Duodenal mucosa (tissue), 2 donors: ENCODE data around the gene KANSL2.

Source experiments
- H3K27ac ChIP-seq: one replicate; pipeline ENCODE4 v1.7.0; 2013; ENCODE audit warnings: low read depth, low read length
- H3K27me3 ChIP-seq, 2 donors: one replicate each; pipeline ENCODE4 v1.7.0; 2013; ENCODE audit warnings: low read length in 2 of 2, control low read depth in 1 of 2; ENCODE audit not compliant: insufficient read depth in 2 of 2, control insufficient read depth in 1 of 2
- H3K36me3 ChIP-seq, 2 donors: one replicate each; pipeline ENCODE4 v1.7.0; 2013; ENCODE audit warnings: low read length in 2 of 2, control low read depth in 1 of 2; ENCODE audit not compliant: insufficient read depth in 2 of 2, control insufficient read depth in 1 of 2
- H3K4me1 ChIP-seq, 2 donors: one replicate each; pipeline ENCODE4 v1.7.0; 2013; ENCODE audit warnings: low read length in 2 of 2, control low read depth in 1 of 2; ENCODE audit not compliant: insufficient read depth in 2 of 2, control insufficient read depth in 1 of 2
- H3K4me3 ChIP-seq, 2 donors: one replicate each; pipeline ENCODE4 v1.7.0; 2013; ENCODE audit warnings: low read length in 2 of 2, low read depth in 1 of 2
- H3K9ac ChIP-seq, 2 donors: one replicate each; pipeline ENCODE4 v1.7.0; 2013; ENCODE audit warnings: low read length in 2 of 2, low read depth in 1 of 2
- H3K9me3 ChIP-seq, 2 donors: one replicate each; pipeline ENCODE4 v1.7.0; 2013; ENCODE audit warnings: low read length in 2 of 2, control low read depth in 1 of 2; ENCODE audit not compliant: control insufficient read depth in 1 of 2

KANSL2 gene

DNA sequence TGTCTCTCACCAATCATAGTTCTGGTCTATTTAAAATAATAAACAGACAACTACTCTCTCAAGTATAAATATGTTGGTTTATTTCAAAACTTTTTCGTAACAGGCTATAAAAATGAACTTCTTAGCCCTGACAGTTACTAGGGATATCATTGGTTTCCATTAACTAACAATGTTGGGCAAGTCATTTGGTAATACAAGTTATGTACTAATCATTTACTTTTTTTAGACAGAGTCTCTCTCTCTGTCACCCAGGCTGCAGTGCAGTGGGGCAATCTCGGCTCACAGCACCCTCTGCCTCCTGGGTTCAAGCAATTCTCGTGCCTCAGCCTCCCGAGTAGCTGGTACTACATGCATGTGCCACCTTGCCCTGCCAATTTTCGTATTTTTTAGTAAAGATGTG is 14.6 kb upstream of the KANSL2 start:
- Histone ChIP-seq H3K9me3 (no peaks in the 10 kb centered on the region), H3K4me1 (no peaks in the 10 kb centered on the region), H3K27ac (no peak overlapping the region), H3K4me3 (no peak overlapping the region), H3K27me3 (no peaks in the 10 kb centered on the region), H3K9ac (no peak overlapping the region), H3K36me3 (peaks cover 39 to 54% of the 10 kb centered on the region in 2 donors)

DNA sequence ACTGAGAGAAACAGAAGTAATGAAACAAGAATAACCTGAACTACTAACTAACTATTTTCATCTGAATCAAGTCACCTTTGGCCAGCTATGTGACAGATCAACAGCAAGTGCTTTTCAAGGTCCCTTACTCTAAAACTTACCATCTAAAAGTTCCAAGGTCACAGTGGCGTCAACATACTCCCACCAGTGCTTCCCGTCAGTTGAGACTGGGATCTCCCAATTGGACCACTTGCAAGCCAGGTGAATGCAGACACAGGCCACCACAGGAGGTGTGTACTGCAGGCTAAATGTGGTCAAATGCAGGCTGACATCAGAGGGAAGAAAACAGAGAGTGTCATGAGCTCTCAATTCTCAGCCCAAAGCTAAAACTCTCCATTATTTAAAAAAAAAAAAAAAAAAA is 13.8 kb upstream of the KANSL2 start:
- no peak overlapping the region for H3K27ac ChIP-seq
- H3K36me3 ChIP-seq: peaks cover 39 to 61% of the 10 kb centered on the region in 2 donors

DNA sequence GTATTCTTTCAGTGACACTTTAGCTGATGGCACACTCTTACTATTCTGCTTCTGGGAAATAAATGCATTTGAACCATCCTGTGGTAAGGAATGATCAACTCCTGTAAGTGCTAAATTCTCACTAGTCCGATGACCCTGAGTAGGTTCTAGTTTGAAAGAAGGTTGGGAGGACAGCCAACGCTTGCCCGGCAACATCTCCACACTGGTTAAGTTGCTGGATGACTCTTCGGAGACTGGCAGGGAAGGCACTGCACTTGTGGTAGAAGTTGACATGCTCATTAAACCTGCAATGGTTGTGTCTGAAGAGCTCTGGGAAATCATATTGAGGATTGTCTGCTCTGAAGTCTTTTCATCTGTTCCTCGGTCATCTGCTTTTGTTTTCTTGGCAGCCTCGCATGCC is 12.0 kb upstream of the KANSL2 start:
- no peak overlapping the region for H3K4me3 ChIP-seq
- peaks cover 41 to 65% of the 10 kb centered on the region in 2 donors for H3K36me3 ChIP-seq
- H3K27me3 ChIP-seq: no peaks in the 10 kb centered on the region
- H3K4me1 ChIP-seq: no peaks in the 10 kb centered on the region
- no peak overlapping the region for H3K9ac ChIP-seq
- no peak overlapping the region for H3K27ac ChIP-seq
- no peaks in the 10 kb centered on the region for H3K9me3 ChIP-seq

More for the DNA sequence above, 13.8 kb upstream of the KANSL2 start:
- Histone ChIP-seq H3K27me3 (no peaks in the 10 kb centered on the region), H3K4me3 (no peak overlapping the region), H3K9ac (no peak overlapping the region), H3K4me1 (no peaks in the 10 kb centered on the region), H3K9me3 (no peaks in the 10 kb centered on the region)

DNA sequence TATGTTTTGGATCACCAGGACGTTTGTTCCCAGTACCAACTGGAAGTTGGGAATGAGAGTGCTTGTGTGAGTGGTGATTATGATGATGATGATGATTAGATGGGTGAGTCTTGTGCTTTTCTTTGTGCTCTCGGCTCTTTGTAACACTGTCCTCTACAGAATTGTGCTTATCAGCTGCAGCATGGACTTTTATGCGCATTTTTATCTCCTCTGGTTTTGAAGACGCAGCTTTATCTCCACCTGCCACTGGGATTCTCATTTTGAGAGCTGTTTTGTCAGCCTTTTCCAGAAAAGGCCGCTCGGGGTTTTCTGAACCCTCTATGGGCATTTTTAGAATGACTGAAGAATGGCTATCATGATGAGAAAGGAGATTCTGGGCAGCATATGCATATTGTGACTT is 11.5 kb upstream of the KANSL2 start:
- Histone ChIP-seq H3K27me3 (no peaks in the 10 kb centered on the region), H3K4me1 (no peaks in the 10 kb centered on the region), H3K27ac (no peak overlapping the region), H3K36me3 (peaks cover 41 to 70% of the 10 kb centered on the region in 2 donors), H3K9ac (no peak overlapping the region), H3K4me3 (no peak overlapping the region), H3K9me3 (no peaks in the 10 kb centered on the region)

DNA sequence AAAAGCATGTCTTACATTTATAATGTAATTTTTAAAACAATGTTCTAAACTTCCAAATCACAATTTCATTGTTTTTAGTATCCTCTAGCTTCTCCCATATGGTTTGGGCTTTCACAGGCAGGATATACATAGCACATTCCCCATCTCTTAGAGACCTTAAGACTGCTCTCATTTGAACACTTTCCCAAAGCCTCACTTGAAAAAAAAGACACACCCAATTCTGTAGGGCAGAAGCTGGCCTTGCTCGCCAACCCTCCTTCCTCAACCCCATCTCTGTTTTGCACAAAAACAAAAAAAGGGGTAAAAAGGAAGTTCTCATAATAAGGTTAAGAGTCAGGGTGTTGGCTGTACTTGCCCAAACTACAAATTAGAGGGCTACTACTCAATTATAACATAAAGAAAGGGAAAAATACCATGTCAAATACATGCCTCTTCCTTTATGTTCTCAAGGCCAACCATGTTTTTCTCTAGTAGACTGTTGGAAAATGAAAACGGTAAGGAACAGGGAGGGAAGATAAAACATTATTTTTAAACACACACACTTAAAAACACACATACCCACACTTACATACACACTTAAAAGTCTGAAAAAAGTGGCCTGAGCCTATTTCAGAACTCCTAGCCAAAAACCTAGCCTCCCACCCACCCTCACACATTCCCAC is 9.9 kb upstream of the KANSL2 start:
- no peaks in the 10 kb centered on the region for H3K4me1 ChIP-seq
- no peaks in the 10 kb centered on the region for H3K9me3 ChIP-seq
- H3K27me3 ChIP-seq: no peaks in the 10 kb centered on the region
- H3K27ac ChIP-seq: no peak overlapping the region
- no peak overlapping the region for H3K9ac ChIP-seq
- H3K4me3 ChIP-seq: no peak overlapping the region
- H3K36me3 ChIP-seq: peaks cover 42 to 73% of the 10 kb centered on the region in 2 donors

DNA sequence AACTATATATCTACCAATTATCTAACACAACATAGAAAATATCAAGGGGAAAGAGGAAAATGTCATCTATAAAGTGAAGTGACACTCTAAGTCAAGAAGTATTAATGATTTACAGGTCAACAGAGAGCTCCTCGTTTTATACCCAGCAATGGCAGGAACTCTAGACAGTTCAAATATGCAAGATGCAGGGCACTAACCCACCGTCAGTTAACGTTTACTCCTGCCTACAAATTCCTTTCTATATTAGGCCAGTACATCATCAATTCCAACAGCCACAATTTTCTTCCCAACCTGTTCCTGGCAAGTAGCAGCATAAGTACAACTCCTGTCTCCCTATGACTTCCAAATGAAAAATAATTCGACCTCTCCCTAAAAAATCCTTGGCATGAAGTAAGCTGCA is 9.0 kb upstream of the KANSL2 start:
- Histone ChIP-seq H3K36me3 (peaks cover 42 to 68% of the 10 kb centered on the region in 2 donors), H3K4me1 (no peaks in the 10 kb centered on the region), H3K27ac (no peak overlapping the region), H3K4me3 (no peak overlapping the region), H3K9me3 (no peaks in the 10 kb centered on the region), H3K27me3 (no peaks in the 10 kb centered on the region), H3K9ac (no peak overlapping the region)

DNA sequence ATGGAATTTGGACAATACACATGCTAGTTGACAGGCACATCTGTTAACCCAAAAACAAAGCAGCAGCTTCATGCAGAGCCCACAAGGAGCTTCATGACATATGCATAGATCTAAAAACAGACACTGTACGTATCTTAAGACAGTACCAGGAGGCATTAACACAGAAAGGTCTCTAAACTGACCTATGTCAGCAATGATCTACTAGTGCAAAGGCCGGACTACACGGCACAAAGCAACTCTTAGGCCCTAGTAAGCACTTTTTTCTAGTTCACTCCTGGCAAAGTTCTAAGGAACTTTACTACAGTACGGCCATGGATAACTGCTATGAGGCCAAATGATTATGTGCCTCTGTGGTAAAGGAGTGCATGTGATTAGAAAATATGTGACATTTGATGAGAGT is 8.4 kb upstream of the KANSL2 start:
- peaks cover 37 to 62% of the 10 kb centered on the region in 2 donors for H3K36me3 ChIP-seq
- H3K27ac ChIP-seq: no peak overlapping the region
- H3K9me3 ChIP-seq: no peaks in the 10 kb centered on the region

DNA sequence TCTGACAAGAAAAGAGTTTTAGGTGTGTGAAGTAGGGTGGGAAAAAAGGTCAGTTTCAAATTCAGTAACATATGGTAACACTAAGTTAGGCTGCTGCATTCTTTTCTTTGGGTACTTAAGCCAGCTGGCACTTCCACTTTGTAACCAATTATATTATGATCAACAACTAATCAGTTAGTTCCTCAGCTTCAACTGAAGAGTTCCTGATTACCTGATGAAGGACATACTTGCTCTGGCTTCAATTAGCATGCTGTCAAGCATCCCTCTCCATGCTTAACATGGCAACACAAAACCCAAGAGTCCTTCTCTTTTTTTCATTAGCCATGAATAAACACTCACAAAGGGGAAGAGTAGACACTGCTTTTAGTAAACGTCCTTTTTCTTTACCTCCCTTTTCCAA is 6.8 kb upstream of the KANSL2 start:
- Histone ChIP-seq H3K4me3 (no peak overlapping the region), H3K27ac (no peak overlapping the region), H3K9me3 (no peaks in the 10 kb centered on the region), H3K4me1 (no peaks in the 10 kb centered on the region), H3K36me3 (peaks cover 27 to 50% of the 10 kb centered on the region in 2 donors), H3K9ac (no peak overlapping the region), H3K27me3 (no peaks in the 10 kb centered on the region)

More for the DNA sequence above, 8.4 kb upstream of the KANSL2 start:
- Histone ChIP-seq H3K4me3 (no peak overlapping the region), H3K9ac (no peak overlapping the region), H3K27me3 (no peaks in the 10 kb centered on the region), H3K4me1 (no peaks in the 10 kb centered on the region)

DNA sequence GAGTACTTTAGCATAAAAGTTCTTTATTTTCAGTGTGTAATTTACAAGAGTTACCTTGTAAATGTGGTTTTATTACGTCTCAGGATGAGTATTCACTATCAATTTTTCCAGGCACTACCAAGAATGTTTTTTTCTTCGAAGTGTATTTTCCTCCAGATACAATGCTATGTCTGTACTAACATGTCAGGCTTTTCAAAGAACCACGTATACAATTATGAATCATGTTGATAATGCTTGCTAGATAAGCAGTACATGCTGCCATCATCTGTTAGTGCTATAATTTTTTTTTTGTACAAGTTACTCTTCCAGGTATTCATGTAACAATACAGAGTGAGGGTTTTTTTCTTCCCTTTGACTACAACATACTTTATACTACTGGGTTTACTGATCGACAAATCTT is 5.6 kb upstream of the KANSL2 start:
- peaks cover 16 to 38% of the 10 kb centered on the region in 2 donors for H3K36me3 ChIP-seq
- no peaks in the 10 kb centered on the region for H3K4me1 ChIP-seq
- no peaks in the 10 kb centered on the region for H3K27me3 ChIP-seq
- H3K9me3 ChIP-seq: no peaks in the 10 kb centered on the region
- H3K4me3 ChIP-seq: no peak overlapping the region
- H3K9ac ChIP-seq: no peak overlapping the region
- H3K27ac ChIP-seq: no peak overlapping the region

DNA sequence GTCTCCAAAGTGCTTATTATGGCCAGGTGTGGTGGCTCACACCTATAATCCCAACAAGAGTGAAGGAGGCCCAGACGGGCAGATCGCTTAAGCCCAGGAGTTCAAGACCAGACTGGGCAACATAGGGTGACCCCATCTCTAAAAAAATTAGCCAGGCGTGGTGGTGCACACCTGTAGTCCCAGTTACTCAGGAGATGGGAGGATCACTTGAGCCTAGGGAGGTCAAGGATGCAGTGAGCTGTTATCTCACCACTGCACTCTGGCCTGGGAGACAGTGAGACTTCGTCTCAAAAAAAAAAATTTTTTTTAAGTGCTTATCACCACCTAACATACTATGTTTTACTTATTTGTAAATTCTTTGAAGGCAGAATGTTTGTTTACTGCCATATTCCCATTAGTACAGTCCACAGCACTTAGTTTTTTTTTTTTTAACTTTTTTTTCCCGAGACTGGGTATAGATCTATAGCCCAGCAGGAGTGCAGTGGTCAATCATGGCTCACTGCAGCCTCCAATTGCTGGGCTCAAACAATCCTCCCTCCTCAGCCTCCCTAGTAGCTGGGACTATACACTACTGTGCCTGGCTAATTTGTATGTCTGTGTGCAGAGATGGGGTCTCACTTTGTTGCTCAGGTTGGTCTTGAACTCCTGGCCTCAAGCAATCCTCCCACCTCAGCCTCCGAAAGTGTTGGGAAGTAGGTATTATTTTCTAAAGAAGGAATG is 4.7 kb upstream of the KANSL2 start:
- Histone ChIP-seq H3K36me3 (peaks cover 12 to 32% of the 10 kb centered on the region in 2 donors), H3K27me3 (no peaks in the 10 kb centered on the region), H3K4me3 (no peak overlapping the region), H3K27ac (no peak overlapping the region), H3K9ac (no peak overlapping the region), H3K4me1 (no peaks in the 10 kb centered on the region), H3K9me3 (no peaks in the 10 kb centered on the region)
